Suppressor macrophage treated with lipopolysaccharide for 1 hour (primary cell): ENCODE data around the gene CXXC5.

Experiments used
- DNase-seq, 3 donors: peaks; one replicate each; pipeline ENCODE4 v3.0.0-alpha.2; 2020 to 2022

Gene CXXC5

GRCh38 chr5:139667001-139667729 is 19.0 kb downstream of the CXXC5 start:
- DNase-seq, result peak in 1 of 3 donors; percentile 30

- DNase-seq, result no peak
Observed at GRCh38 chr5:139667730-139668063, 19.5 kb downstream of the CXXC5 start.

DNA sequence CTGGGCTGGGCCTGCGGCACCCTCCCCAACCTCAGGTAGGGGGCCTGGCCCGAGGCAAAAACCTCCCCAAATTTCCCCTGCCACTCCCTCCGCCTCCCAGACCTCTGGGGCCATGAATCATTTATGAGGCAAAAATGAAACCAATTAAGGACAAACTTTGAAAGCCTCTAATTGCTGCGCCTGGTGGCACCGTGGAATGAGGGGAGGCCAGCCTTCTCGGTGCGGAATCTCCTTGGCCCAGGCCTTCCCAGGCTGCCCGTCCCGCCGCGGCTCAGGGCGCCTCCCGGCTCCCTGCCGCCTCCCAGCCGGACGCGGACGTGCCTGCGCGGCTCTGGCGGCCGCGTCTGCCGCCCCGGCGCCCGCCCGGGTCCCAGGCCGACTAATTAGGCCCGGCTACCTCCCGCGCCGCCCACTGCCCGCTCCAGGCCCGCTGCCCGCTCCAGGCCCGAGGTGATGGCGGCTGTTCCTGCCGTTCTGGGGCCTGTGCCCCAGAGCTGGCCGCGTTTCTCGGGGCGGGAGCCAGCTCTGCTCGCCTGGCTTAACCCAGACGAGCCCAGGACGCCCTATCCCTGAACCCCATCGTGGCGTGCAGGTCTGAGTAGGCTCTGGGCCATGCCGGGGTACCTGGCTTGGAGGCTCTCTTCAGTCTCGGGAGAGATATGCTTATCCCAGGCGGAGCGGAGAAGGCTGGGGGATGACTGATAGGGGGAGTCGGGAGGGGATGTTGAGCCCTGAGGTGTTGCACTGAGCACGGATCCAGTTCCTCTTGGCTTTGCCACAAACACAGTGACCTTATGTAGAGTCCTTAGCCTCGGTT is 20.1 kb downstream of the CXXC5 start:
- DNase-seq, result peak; percentile 74 to 85 (median 80)

GRCh38 chr5:139668924-139669661 is 20.9 kb downstream of the CXXC5 start:
- DNase-seq, result no peak

- DNase-seq, result no peak
Observed at GRCh38 chr5:139669662-139670368, 21.7 kb downstream of the CXXC5 start.

DNA sequence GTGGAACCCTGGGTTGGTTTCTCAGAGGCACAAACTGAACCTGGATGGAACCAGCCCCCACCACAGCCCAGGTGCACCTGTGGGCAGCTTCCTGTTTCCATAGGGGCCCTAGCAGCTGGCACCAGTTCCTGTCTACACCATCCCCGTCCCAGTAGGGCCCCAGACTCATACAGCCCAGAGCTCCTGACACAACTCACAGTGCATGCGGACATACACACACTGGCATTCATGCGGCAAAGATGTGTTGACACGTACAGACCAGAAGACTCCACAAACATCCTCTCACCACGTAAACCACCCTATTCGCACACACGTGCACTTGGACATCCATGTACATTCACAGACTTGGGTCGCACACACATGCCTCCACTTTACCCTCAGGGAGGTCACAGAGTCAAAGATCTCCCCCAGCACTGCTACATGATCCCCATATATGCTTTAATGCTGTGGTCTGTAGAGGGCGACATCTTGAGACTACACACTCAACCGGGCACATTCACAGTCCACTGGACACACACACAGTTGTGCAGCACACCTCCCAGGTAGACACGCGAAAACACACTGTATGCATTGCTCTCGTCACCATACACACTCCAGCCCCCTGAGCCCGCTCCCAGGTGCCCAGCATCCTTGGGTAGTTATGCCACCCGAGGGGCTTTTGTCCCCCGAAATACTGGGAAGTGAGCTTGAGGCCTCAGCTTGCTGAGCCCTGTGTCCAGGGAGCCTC is 22.4 kb downstream of the CXXC5 start:
- peak in 1 of 3 donors; percentile 47 for DNase-seq

DNA sequence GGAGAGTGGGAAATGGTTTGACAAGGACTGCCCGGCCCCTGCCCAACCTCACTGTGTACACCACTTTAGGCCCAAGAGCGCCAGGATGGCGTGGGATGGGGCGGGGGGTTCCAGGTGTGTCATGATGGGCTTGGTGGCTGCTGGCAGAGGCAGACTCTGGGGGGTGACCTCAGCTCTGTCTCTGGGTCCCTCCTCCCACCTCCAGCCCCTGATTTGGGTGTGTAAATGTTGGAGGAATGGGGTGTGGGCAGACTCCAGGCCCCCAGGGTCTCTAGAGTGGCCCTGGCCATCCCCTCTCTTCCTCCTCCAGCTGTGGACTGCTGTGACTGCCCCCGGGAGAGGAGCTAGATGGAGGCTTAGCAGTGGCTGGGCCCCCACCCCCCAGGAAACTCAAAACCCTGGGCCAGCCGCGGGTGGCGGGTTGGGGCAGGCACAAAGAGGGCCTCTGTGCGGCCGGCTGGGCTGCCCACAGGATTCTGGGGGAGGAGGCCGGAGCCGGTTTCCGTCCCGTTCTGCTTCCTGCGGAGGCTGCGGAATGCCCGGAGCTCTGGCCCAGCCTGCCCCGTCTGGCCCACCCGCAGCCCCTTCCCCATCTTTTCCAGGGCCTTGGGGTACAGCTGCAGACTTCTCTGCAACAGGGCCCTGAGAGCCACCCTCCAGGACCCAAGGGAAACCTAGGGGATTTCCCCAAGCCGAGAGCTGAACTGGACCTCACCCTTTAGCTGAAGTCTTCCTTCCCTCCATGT is 23.1 kb downstream of the CXXC5 start:
- DNase-seq, result peak; percentile 59 to 72 (median 69)

- no peak for DNase-seq
Observed at GRCh38 chr5:139675213-139675612, 27.1 kb downstream of the CXXC5 start.

- DNase-seq, result no peak
Observed at GRCh38 chr5:139675825-139676224, 27.7 kb downstream of the CXXC5 start.

DNA sequence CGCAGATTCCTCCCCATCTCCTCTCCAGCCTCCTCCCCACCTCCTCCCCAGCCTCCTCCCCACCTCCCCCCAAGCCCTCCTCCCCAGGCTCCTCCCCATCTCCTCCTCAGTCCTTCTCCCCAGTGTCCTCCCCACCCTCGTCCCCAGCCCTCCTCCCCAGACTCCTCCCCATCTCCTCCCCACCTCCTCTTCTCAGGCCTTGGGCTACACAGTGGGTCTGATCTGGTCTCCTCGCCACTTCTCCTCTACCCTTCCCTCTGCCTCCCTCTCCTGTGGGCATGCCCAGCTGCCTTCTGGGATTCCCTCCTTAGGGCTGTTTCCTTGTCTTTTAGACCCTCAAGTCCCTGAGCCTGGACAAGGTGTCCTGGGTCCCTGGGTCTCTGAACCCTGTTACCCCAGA is 28.3 kb downstream of the CXXC5 start:
- no peak for DNase-seq

DNA sequence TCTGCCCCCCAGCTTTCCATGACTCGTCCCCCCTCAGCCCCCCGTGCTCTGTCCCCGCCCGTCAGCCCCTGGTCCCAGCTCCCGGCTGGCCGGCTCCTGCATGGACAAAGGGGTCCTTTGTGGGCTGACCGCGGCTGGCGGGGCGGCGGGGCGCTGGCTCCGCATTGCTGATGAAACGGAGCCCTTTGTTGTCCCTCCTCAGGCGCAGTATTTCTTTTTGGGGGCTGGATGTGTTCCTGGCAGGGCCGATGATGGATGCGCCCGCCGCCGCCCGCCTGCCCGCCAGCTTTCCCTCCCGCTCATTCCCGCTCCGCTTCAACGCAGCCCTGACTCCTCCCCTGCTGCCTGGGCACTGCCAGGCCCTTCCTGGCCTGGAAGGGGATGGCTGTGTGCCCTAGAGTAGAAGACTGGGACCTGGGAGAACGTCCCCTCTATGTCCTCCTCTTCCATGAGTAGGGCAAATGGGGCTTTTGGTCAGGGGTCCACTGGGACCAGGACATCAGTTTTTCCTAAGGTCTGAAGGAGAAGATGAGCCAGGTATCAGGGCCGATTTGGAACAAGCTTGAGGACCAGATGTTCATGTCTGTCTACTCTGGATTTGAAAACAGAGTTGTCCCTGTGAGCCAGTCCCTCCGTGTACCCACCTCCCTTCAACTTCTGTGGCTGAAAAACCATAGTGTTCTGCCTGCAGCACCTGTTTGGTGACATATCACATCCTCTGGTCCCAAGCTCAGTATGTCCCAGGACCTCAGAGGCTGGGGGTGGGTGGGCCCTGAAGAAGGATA is 29.0 kb downstream of the CXXC5 start:
- no peak for DNase-seq

GRCh38 chr5:139677736-139678613 is 29.8 kb downstream of the CXXC5 start:
- no peak for DNase-seq

- no peak for DNase-seq
Observed at GRCh38 chr5:139678751-139679750, 30.9 kb downstream of the CXXC5 start.

- no peak for DNase-seq
Observed at GRCh38 chr5:139680368-139681111, 32.4 kb downstream of the CXXC5 start.

- no peak for DNase-seq
Observed at GRCh38 chr5:139681112-139681458, 32.9 kb downstream of the CXXC5 start.

DNA sequence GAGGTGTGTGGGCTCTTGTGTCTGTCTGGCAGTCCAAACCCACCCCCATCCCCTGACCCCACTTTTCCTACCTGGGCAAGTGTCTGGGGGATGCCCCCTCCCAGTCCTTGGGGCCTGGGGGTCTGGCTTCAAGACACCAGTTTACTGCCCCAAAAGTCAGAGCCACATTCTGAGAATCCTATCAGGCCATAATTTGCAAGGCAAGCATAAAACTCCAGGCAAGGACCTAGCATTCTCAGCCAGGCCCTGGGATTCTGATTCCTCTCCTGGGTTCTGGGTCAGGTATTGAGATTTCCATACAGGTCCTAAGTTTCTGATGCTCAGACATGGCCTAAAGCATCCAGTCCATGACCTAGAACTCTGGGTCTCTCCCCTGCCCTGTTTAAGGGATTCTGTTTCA is 33.3 kb downstream of the CXXC5 start:
- no peak for DNase-seq
